WI38 (cell line): Measurements from ENCODE around the gene GSTO2.

Experiments
- H3K4me3 ChIP-seq: 2 replicates; pipeline ENCODE4 v1.5.1; 2011; ENCODE audit warnings: low read depth, mild to moderate bottlenecking, control low read depth, low read length
- TF ChIP-seq, protein P1 (sequence below): IDR thresholded peaks from 2 replicates; pipeline ENCODE4 v1.5.1; 2012; ENCODE audit warnings: low read depth, mild to moderate bottlenecking, control low read depth, low read length

Gene GSTO2

GRCh38 chr10:104273286-104273685, 4.3 kb downstream of the GSTO2 start:
- TF ChIP-seq, protein P1, sequence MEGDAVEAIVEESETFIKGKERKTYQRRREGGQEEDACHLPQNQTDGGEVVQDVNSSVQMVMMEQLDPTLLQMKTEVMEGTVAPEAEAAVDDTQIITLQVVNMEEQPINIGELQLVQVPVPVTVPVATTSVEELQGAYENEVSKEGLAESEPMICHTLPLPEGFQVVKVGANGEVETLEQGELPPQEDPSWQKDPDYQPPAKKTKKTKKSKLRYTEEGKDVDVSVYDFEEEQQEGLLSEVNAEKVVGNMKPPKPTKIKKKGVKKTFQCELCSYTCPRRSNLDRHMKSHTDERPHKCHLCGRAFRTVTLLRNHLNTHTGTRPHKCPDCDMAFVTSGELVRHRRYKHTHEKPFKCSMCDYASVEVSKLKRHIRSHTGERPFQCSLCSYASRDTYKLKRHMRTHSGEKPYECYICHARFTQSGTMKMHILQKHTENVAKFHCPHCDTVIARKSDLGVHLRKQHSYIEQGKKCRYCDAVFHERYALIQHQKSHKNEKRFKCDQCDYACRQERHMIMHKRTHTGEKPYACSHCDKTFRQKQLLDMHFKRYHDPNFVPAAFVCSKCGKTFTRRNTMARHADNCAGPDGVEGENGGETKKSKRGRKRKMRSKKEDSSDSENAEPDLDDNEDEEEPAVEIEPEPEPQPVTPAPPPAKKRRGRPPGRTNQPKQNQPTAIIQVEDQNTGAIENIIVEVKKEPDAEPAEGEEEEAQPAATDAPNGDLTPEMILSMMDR = no peak
- no peak overlapping the region for H3K4me3 ChIP-seq

- TF ChIP-seq, protein P1 = no peak
- no peak overlapping the region for H3K4me3 ChIP-seq
These were observed 5.1 kb downstream of the GSTO2 start for GRCh38 chr10:104273899-104274575.

- H3K4me3 ChIP-seq = no peak overlapping the region
- TF ChIP-seq, protein P1 = peak; percentile 74
These were observed 6.1 kb downstream of the GSTO2 start for GRCh38 chr10:104274762-104275721.

DNA sequence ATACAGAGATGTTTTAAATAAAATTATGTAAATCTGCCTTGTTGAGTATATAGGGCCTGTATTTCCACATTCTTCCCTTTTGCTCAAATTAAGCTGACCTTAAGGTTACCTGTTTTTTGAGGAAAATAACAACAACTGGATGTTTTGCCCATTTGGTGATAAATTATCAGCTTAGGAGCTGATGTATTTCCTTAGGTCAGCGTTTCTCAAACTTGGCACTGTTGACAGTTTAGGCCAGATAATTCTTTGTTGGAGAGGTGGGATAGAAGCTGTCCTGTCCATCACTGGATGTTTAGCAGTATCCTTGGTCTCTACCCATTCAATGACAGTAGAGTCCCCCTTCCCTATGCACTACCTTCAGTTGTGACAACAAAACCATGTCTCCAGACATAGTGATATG, 7.2 kb downstream of the GSTO2 start:
- TF ChIP-seq, protein P1 = no peak
- H3K4me3 ChIP-seq = no peak overlapping the region

DNA sequence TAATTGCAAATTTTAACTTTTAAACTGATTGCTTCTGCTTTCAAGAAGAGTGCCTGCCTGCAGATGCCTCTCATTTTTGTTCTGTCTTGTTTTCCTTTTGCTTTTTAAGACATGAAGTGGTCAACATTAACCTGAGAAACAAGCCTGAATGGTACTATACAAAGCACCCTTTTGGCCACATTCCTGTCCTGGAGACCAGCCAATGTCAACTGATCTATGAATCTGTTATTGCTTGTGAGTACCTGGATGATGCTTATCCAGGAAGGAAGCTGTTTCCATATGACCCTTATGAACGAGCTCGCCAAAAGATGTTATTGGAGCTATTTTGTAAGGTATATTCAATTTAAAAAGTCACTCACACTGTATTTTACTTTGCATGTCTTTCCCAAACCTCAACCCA, 8.8 kb downstream of the GSTO2 start:
- TF ChIP-seq, protein P1 = no peak

GRCh38 chr10:104279550-104280259, 10.7 kb downstream of the GSTO2 start:
- no peak overlapping the region for H3K4me3 ChIP-seq
- TF ChIP-seq, protein P1 = no peak

More for the DNA sequence above, 8.8 kb downstream of the GSTO2 start:
- no peak overlapping the region for H3K4me3 ChIP-seq
